Stomach (tissue), 4 donors: Measurements from ENCODE around the gene NUDT6.

Source experiments
- CTCF ChIP-seq, 7 experiments: fragments of 450-650 bp in 4 of 7; fragments of 200-600 bp in 3 of 7; sonication (generic) in 3 of 7; IDR thresholded peaks; one replicate each; pipeline ENCODE4 v1.5.1; 2016 to 2019; ENCODE audit warnings: antibody characterized with exemption in 7 of 7, control low read depth in 2 of 7, mild to moderate bottlenecking in 1 of 7
- POLR2A ChIP-seq, 4 donors: fragments of 450-650 bp; IDR thresholded peaks; one replicate each; pipeline ENCODE4 v1.6.1; 2016; ENCODE audit warnings: antibody characterized with exemption in 4 of 4, control low read depth in 2 of 4, mild to moderate bottlenecking in 1 of 4, moderate library complexity in 1 of 4
- POLR2AphosphoS5 ChIP-seq, 3 donors: sonication (generic); formaldehyde crosslinking; IDR thresholded peaks; one replicate each; pipeline ENCODE4 v1.6.1; 2016; ENCODE audit warnings: antibody characterized with exemption in 3 of 3

- TF ChIP-seq CTCF (IDR thresholded peaks at IDR 0.05): no peak
- no peak for TF ChIP-seq POLR2AphosphoS5 (IDR thresholded peaks at IDR 0.05)
- no peak for TF ChIP-seq POLR2A (IDR thresholded peaks at IDR 0.05)
Measured at GRCh38 chr4:122889726-122890125, 32.7 kb downstream of the NUDT6 start.
